SU-DHL-6 (cell line): ENCODE results near the gene RNASE4.

Experiments used
- EZH2phosphoT487 ChIP-seq: fragments of 200-600 bp; sonication (generic), shearing (Covaris generic); conservative IDR thresholded peaks from 2 replicates; pipeline ENCODE4 v1.6.1; 2018; ENCODE audit warnings: mild to moderate bottlenecking, antibody characterized with exemption, low read length, moderate library complexity, mixed read lengths
- TF ChIP-seq, protein P1 (sequence below): fragments of 200-600 bp; sonication (generic); IDR thresholded peaks from one replicate; pipeline ENCODE4 v1.5.1; 2017; ENCODE audit warnings: antibody characterized with exemption, mild to moderate bottlenecking, low read length, moderate library complexity; ENCODE audit not compliant: insufficient read depth, poor library complexity, severe bottlenecking

- TF ChIP-seq EZH2phosphoT487: no peak
- TF ChIP-seq, protein P1, sequence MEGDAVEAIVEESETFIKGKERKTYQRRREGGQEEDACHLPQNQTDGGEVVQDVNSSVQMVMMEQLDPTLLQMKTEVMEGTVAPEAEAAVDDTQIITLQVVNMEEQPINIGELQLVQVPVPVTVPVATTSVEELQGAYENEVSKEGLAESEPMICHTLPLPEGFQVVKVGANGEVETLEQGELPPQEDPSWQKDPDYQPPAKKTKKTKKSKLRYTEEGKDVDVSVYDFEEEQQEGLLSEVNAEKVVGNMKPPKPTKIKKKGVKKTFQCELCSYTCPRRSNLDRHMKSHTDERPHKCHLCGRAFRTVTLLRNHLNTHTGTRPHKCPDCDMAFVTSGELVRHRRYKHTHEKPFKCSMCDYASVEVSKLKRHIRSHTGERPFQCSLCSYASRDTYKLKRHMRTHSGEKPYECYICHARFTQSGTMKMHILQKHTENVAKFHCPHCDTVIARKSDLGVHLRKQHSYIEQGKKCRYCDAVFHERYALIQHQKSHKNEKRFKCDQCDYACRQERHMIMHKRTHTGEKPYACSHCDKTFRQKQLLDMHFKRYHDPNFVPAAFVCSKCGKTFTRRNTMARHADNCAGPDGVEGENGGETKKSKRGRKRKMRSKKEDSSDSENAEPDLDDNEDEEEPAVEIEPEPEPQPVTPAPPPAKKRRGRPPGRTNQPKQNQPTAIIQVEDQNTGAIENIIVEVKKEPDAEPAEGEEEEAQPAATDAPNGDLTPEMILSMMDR: no peak
These were observed 2.2 kb downstream of the RNASE4 start for GRCh38 chr14:20686386-20687143.
